Common myeloid progenitor, CD34-positive (primary cell): Measurements from ENCODE around the gene MAMSTR.

Source experiments
- CTCF ChIA-PET: fragments of 350-600 bp; sonication (Branson Sonifier 250); formaldehyde crosslinking; loops from one replicate; lab custom pipeline; 2021; ENCODE audit warnings: antibody characterized with exemption; lab: Charles Lee
- POLR2A ChIA-PET: fragments of 350-600 bp; sonication (Branson Sonifier 250); formaldehyde crosslinking; loops from one replicate; lab custom pipeline; 2021; ENCODE audit warnings: antibody characterized with exemption; lab: Charles Lee
- DNase-seq, 3 donors: peaks; one replicate each; pipeline versions ENCODE4 v3.0.0 to v3.0.0-alpha.2; 2013
- H3K27ac ChIP-seq, 2 experiments: 1 replicate in 1 of 2; 2 replicates in 1 of 2; pipeline ENCODE4 v1.7.0; 2013; ENCODE audit warnings: inconsistent platforms in 2 of 2, low read length in 2 of 2, mild to moderate bottlenecking in 2 of 2, low read depth in 1 of 2, moderate library complexity in 1 of 2; ENCODE audit not compliant: severe bottlenecking in 2 of 2, insufficient read depth in 1 of 2, poor library complexity in 1 of 2
- H3K27me3 ChIP-seq, 5 experiments: replicated peaks in 2 of 5; 1 replicate in 3 of 5; 2 replicates in 2 of 5; pipeline versions ENCODE4 v1.6.1 to v1.7.0; 2013; ENCODE audit warnings: low read length in 4 of 5, mild to moderate bottlenecking in 2 of 5, moderate library complexity in 2 of 5, inconsistent platforms in 1 of 5; ENCODE audit not compliant: insufficient read depth in 5 of 5, control insufficient read depth in 4 of 5
- H3K36me3 ChIP-seq, 4 experiments: 1 replicate in 2 of 4; 2 replicates in 2 of 4; pipeline versions ENCODE4 v1.6.1 to v1.7.0; 2013; ENCODE audit warnings: low read length in 3 of 4, control low read depth in 1 of 4, mild to moderate bottlenecking in 1 of 4; ENCODE audit not compliant: control insufficient read depth in 4 of 4, insufficient read depth in 4 of 4
- H3K4me1 ChIP-seq, 4 experiments: 1 replicate in 3 of 4; 2 replicates in 1 of 4; pipeline versions ENCODE4 v1.6.1 to v1.7.1; 2013; ENCODE audit warnings: low read length in 3 of 4, mild to moderate bottlenecking in 3 of 4, control low read depth in 1 of 4, inconsistent platforms in 1 of 4, moderate library complexity in 1 of 4; ENCODE audit not compliant: control insufficient read depth in 4 of 4, insufficient read depth in 4 of 4; ENCODE audit errors: control extremely low read depth in 1 of 4
- H3K4me3 ChIP-seq, 7 experiments: 1 replicate in 4 of 7; 2 replicates in 3 of 7; pipeline versions ENCODE4 v1.5.1 to v1.7.0; 2013; ENCODE audit warnings: mild to moderate bottlenecking in 7 of 7, low read length in 6 of 7, moderate library complexity in 6 of 7, inconsistent platforms in 2 of 7, low read depth in 2 of 7, control low read depth in 1 of 7; ENCODE audit not compliant: insufficient read depth in 4 of 7, control insufficient read depth in 1 of 7; ENCODE audit errors: extremely low read depth in 1 of 7
- H3K9me3 ChIP-seq, 5 experiments: 1 replicate in 4 of 5; 2 replicates in 1 of 5; pipeline versions ENCODE4 v1.6.1 to v1.7.1; 2013; ENCODE audit warnings: low read length in 4 of 5, mild to moderate bottlenecking in 2 of 5, inconsistent platforms in 1 of 5, low read depth in 1 of 5, moderate library complexity in 1 of 5; ENCODE audit not compliant: control insufficient read depth in 4 of 5, insufficient read depth in 2 of 5; ENCODE audit errors: control extremely low read depth in 1 of 5
- WGBS: methylation state at CpG from one replicate; pipeline ENCODE4 v1.1.5; 2013; ENCODE audit not compliant: insufficient coverage; 5-methylcytosine and 5-hydroxymethylcytosine counted together

MAMSTR gene

GRCh38 chr19:48665786-48666185 is 53.7 kb downstream of the MAMSTR start:
- WGBS: 98% methylated on average over 6 of the region's 6 CpGs
- H3K4me3 ChIP-seq: no peak overlapping the region
- H3K4me1 ChIP-seq: peaks cover 0 to 7% (median 4%) of the 10 kb centered on the region in 4 experiments
- ChIA-PET POLR2A (no interaction called here), CTCF (interaction anchor here (1.0 to 1.6 kb wide), 3 partner anchors 10 to 60 kb away, joined by 3 to 5 read pairs (median 4); partner anchors contain the start of gene CA11)
- no peaks in the 10 kb centered on the region for H3K9me3 ChIP-seq
- no peak for DNase-seq
- no peak overlapping the region for H3K27ac ChIP-seq
- H3K36me3 ChIP-seq: no peaks in the 10 kb centered on the region
- H3K27me3 ChIP-seq: peaks cover 0 to 2% (median 0%) of the 10 kb centered on the region in 5 experiments

- Histone ChIP-seq H3K4me1 (peaks cover 0 to 9% (median 6%) of the 10 kb centered on the region in 4 experiments), H3K4me3 (no peak overlapping the region), H3K9me3 (no peaks in the 10 kb centered on the region), H3K27me3 (peaks cover 0 to 2% (median 0%) of the 10 kb centered on the region in 5 experiments), H3K36me3 (no peaks in the 10 kb centered on the region), H3K27ac (no peak overlapping the region)
- ChIA-PET POLR2A (no interaction called here), CTCF (interaction anchor here (0.9 kb wide), 1 partner anchor 123 kb away, joined by 3 read pairs; no protein-coding TSS in a partner anchor)
- DNase-seq: no peak
- WGBS: 99% methylated on average over 13 of the region's 14 CpGs
These were observed 55.0 kb downstream of the MAMSTR start for GRCh38 chr19:48664476-48664875.

- Histone ChIP-seq H3K9me3 (no peaks in the 10 kb centered on the region), H3K27ac (no peak overlapping the region), H3K36me3 (no peaks in the 10 kb centered on the region), H3K27me3 (peaks cover 0 to 2% (median 0%) of the 10 kb centered on the region in 5 experiments), H3K4me1 (peaks cover 0 to 9% (median 6%) of the 10 kb centered on the region in 4 experiments), H3K4me3 (no peak overlapping the region)
- ChIA-PET POLR2A (no interaction called here), CTCF (interaction anchor here (1.5 to 1.6 kb wide), 2 partner anchors 14 to 124 kb away, joined by 3 read pairs; no protein-coding TSS in a partner anchor)
- WGBS: 100% methylated on average over 4 of the region's 4 CpGs
- DNase-seq: no peak
These were observed 55.9 kb downstream of the MAMSTR start for GRCh38 chr19:48663667-48664066.
